Karpas-422 (cell line): ENCODE measurements around the gene IDI2. TPM values are rescaled to one million over a fixed set of nuclear protein-coding genes. Genes with fewer than 3 reads are reported as not detected.

Experiments used
- DNase-seq: peaks from one replicate; pipeline ENCODE4 v3.0.0-alpha.2; 2015
- H2AFZ ChIP-seq: fragments of 200-600 bp; sonication (generic); 2 replicates; pipeline ENCODE4 v1.6.1; 2014; ENCODE audit warnings: antibody characterized with exemption, low read length, mixed read lengths
- H3K27ac ChIP-seq: fragments of 200-600 bp; sonication (generic); 2 replicates; pipeline ENCODE4 v1.5.1; 2014; ENCODE audit warnings: mild to moderate bottlenecking, low read length, moderate library complexity
- H3K27me3 ChIP-seq: fragments of 200-600 bp; sonication (generic); 2 replicates; pipeline ENCODE4 v1.6.1; 2014; ENCODE audit warnings: low read length, mixed read lengths
- H3K36me3 ChIP-seq: fragments of 200-600 bp; sonication (generic); 2 replicates; pipeline ENCODE4 v1.6.1; 2014; ENCODE audit warnings: low read length, mixed read lengths; ENCODE audit not compliant: insufficient read depth
- H3K4me1 ChIP-seq: fragments of 200-600 bp; sonication (generic); 2 replicates; pipeline ENCODE4 v1.6.1; 2014; ENCODE audit warnings: mild to moderate bottlenecking, low read length, mixed read lengths
- H3K4me2 ChIP-seq: fragments of 200-600 bp; sonication (generic); 2 replicates; pipeline ENCODE4 v1.6.1; 2014; ENCODE audit warnings: low read length, low read depth, mild to moderate bottlenecking; ENCODE audit not compliant: poor library complexity, severe bottlenecking
- H3K4me3 ChIP-seq: fragments of 200-600 bp; sonication (generic); 2 replicates; pipeline ENCODE4 v1.5.1; 2014; ENCODE audit warnings: mild to moderate bottlenecking, antibody characterized with exemption, low read length, mixed read lengths
- H3K79me2 ChIP-seq: fragments of 200-600 bp; sonication (generic); 2 replicates; pipeline ENCODE4 v1.6.1; 2014; ENCODE audit warnings: mild to moderate bottlenecking, low read length, mixed read lengths
- H3K9ac ChIP-seq: fragments of 200-600 bp; sonication (generic); 2 replicates; pipeline ENCODE4 v1.6.0; 2014; ENCODE audit warnings: low read length
- H3K9me2 ChIP-seq: fragments of 200-600 bp; sonication (generic), shearing (Covaris generic); replicated peaks from 2 replicates; pipeline ENCODE4 v1.6.0; 2014; ENCODE audit warnings: mild to moderate bottlenecking, low read length, moderate library complexity; ENCODE audit not compliant: insufficient read depth
- H3K9me3 ChIP-seq: fragments of 300-700, 200-600 bp; sonication (generic); 2 replicates; pipeline ENCODE4 v1.6.1; 2014; ENCODE audit warnings: low read length, mixed read lengths
- H4K20me1 ChIP-seq: fragments of 200-600 bp; sonication (generic); 2 replicates; pipeline ENCODE4 v1.6.1; 2014; ENCODE audit warnings: mild to moderate bottlenecking, antibody characterized with exemption, low read length, low read depth; ENCODE audit not compliant: insufficient read depth
- total RNA-seq: library from RNA; depleted of rRNA; stranded (reverse); fragments of >200 nt; shearing (Covaris generic); gene quantifications from 2 replicates; pipeline ENCODE4 v1.2.3, GENCODE V29; 2014; ENCODE audit warnings: low replicate concordance

Gene IDI2
- total RNA-seq, 1 experiment from 2014 or later: not detected

DNA sequence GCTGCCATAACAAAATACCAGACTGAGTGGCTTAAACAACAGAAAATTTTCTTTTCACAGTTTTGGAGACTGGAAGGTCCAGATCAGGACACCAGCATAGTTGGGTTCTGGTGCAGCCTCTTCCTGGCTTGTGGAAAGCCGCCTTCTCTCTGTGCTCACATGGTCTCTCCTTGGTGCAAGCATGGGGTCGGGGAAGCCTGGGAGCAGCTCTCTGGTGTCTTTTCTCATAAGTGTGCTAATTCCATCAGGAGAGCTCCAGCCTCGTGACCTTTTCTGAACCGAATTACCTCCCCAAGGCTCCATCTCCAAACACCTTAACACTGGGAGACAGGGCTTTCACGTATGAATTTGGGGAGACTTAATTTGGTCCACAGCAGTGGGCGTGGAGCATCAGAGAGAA, 42.3 kb downstream of the IDI2 start:
- Histone ChIP-seq H4K20me1 (no peaks in the 10 kb centered on the region), H3K27ac (no peak overlapping the region), H3K4me1 (peaks cover 8% of the 10 kb centered on the region), H3K4me2 (no peak overlapping the region), H3K36me3 (no peaks in the 10 kb centered on the region), H3K79me2 (peaks cover 2% of the 10 kb centered on the region), H2AFZ (no peak overlapping the region), H3K9me3 (peaks cover 7% of the 10 kb centered on the region; the same call in 1 of the 2 replicates), H3K27me3 (no peaks in the 10 kb centered on the region), H3K4me3 (no peak overlapping the region), H3K9ac (no peak overlapping the region), H3K9me2 (no peaks in the 10 kb centered on the region)
- no peak for DNase-seq

GRCh38 chr10:980468-981093, 45.1 kb downstream of the IDI2 start:
- no peak overlapping the region for H2AFZ ChIP-seq
- no peak overlapping the region for H3K4me3 ChIP-seq
- peaks cover 7% of the 10 kb centered on the region; the same call in 1 of the 2 replicates for H3K9me3 ChIP-seq
- no peaks in the 10 kb centered on the region for H3K4me1 ChIP-seq
- H4K20me1 ChIP-seq: no peaks in the 10 kb centered on the region
- H3K9ac ChIP-seq: no peak overlapping the region
- no peak for DNase-seq
- H3K9me2 ChIP-seq: no peaks in the 10 kb centered on the region
- no peaks in the 10 kb centered on the region; the same call in 1 of the 2 replicates for H3K79me2 ChIP-seq
- no peak overlapping the region for H3K4me2 ChIP-seq
- no peaks in the 10 kb centered on the region for H3K27me3 ChIP-seq
- no peaks in the 10 kb centered on the region for H3K36me3 ChIP-seq
- no peak overlapping the region for H3K27ac ChIP-seq

GRCh38 chr10:978826-979421, 46.7 kb downstream of the IDI2 start:
- Histone ChIP-seq H4K20me1 (no peaks in the 10 kb centered on the region), H3K4me2 (no peak overlapping the region), H3K36me3 (no peaks in the 10 kb centered on the region), H2AFZ (no peak overlapping the region), H3K79me2 (no peaks in the 10 kb centered on the region), H3K9me3 (peaks cover 7% of the 10 kb centered on the region; the same call in 1 of the 2 replicates), H3K4me1 (no peaks in the 10 kb centered on the region), H3K4me3 (no peak overlapping the region), H3K9ac (no peak overlapping the region), H3K9me2 (no peaks in the 10 kb centered on the region), H3K27me3 (no peaks in the 10 kb centered on the region), H3K27ac (no peak overlapping the region)
- DNase-seq: no peak

GRCh38 chr10:976316-976715, 49.3 kb downstream of the IDI2 start:
- no peak overlapping the region for H3K4me2 ChIP-seq
- no peaks in the 10 kb centered on the region for H3K36me3 ChIP-seq
- DNase-seq: no peak
- no peaks in the 10 kb centered on the region for H3K9me2 ChIP-seq
- no peak overlapping the region for H3K27ac ChIP-seq
- H3K4me1 ChIP-seq: peaks cover 7% of the 10 kb centered on the region
- no peaks in the 10 kb centered on the region for H3K27me3 ChIP-seq
- H3K79me2 ChIP-seq: no peaks in the 10 kb centered on the region
- no peaks in the 10 kb centered on the region for H4K20me1 ChIP-seq
- H2AFZ ChIP-seq: no peak overlapping the region
- no peak overlapping the region for H3K4me3 ChIP-seq
- no peak overlapping the region for H3K9ac ChIP-seq
- H3K9me3 ChIP-seq: peaks cover 7% of the 10 kb centered on the region; the same call in 1 of the 2 replicates

GRCh38 chr10:974785-975074, 50.9 kb downstream of the IDI2 start:
- H3K36me3 ChIP-seq: no peaks in the 10 kb centered on the region
- no peak overlapping the region for H3K4me3 ChIP-seq
- no peak overlapping the region for H3K27ac ChIP-seq
- H3K4me1 ChIP-seq: peaks cover 8% of the 10 kb centered on the region
- H3K9ac ChIP-seq: no peak overlapping the region
- H3K4me2 ChIP-seq: no peak overlapping the region
- DNase-seq: no peak
- H4K20me1 ChIP-seq: no peaks in the 10 kb centered on the region
- H2AFZ ChIP-seq: no peak overlapping the region
- no peaks in the 10 kb centered on the region for H3K9me2 ChIP-seq
- H3K27me3 ChIP-seq: no peaks in the 10 kb centered on the region
- H3K9me3 ChIP-seq: no peaks in the 10 kb centered on the region
- H3K79me2 ChIP-seq: no peaks in the 10 kb centered on the region

GRCh38 chr10:974038-974784, 51.4 kb downstream of the IDI2 start:
- Histone ChIP-seq H2AFZ (no peak overlapping the region), H3K9me2 (no peaks in the 10 kb centered on the region), H3K9me3 (no peaks in the 10 kb centered on the region), H3K4me2 (no peak overlapping the region), H3K4me3 (no peak overlapping the region), H3K27ac (no peak overlapping the region), H3K79me2 (no peaks in the 10 kb centered on the region), H3K4me1 (peaks cover 8% of the 10 kb centered on the region), H4K20me1 (no peaks in the 10 kb centered on the region), H3K27me3 (no peaks in the 10 kb centered on the region), H3K9ac (no peak overlapping the region), H3K36me3 (no peaks in the 10 kb centered on the region)
- DNase-seq: no peak

DNA sequence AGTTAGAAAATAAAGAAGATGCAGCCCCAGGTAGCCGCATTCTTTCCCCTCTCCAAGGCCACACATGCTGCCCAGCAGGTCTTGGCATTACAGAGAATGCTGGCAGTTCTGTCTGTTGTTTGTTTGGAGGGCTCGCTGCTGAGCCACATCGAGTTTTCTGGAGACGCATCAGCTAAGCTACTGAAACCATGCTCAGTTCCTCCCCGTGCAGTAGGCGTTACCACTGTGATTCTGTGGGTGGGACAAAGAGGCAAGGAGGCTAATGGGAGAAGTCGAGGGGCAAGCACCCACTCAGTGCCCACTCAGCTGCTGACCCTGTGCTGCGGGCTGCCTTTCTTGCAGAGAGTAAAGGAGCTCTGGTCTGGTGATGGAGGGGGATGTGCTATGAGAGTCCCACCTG, 52.9 kb downstream of the IDI2 start:
- DNase-seq: peak; percentile 56
- Histone ChIP-seq H3K27ac (no peak overlapping the region), H3K4me3 (no peak overlapping the region), H3K4me2 (peak overlapping the region; percentile 17), H2AFZ (peak overlapping the region; percentile 54; the same call in 1 of the 2 replicates), H3K9me2 (no peaks in the 10 kb centered on the region), H3K4me1 (peaks cover 8% of the 10 kb centered on the region), H3K9me3 (no peaks in the 10 kb centered on the region), H3K79me2 (no peaks in the 10 kb centered on the region), H3K27me3 (no peaks in the 10 kb centered on the region), H3K36me3 (no peaks in the 10 kb centered on the region), H3K9ac (no peak overlapping the region), H4K20me1 (no peaks in the 10 kb centered on the region)

DNA sequence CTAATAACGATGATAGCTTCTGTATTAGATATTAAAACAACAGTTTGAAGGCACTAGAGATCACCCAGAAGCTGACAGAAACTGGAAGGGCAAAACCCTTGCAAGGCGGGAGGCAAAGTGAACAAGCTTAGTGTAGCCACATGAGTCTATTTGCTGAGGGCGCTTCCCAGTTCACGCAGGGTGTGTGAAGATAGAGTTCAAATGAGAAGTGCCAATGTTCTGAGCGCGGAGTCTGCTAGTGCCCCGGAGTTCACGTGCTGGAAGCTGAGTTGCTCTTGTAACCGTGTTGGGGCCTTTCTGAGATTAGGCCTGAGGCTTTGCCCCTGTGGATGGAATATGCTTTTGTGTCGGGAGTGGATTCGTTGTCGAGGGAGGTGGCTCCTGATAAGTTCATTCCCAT, 54.0 kb downstream of the IDI2 start:
- no peak for DNase-seq
- Histone ChIP-seq H3K9me2 (no peaks in the 10 kb centered on the region), H3K36me3 (no peaks in the 10 kb centered on the region), H3K4me3 (no peak overlapping the region), H3K79me2 (no peaks in the 10 kb centered on the region), H3K9me3 (no peaks in the 10 kb centered on the region), H3K4me1 (peaks cover 8% of the 10 kb centered on the region), H3K27ac (no peak overlapping the region), H3K4me2 (no peak overlapping the region), H3K9ac (no peak overlapping the region), H2AFZ (no peak overlapping the region), H4K20me1 (no peaks in the 10 kb centered on the region), H3K27me3 (no peaks in the 10 kb centered on the region)
